GM12892 (cell line): Measurements from ENCODE around the gene FABP2.

ENCODE experiments used
- POLR2A ChIP-seq: IDR thresholded peaks from 2 replicates; pipeline ENCODE4 v1.6.1; 2011; ENCODE audit warnings: low read depth, low read length, control low read depth
- POLR2AphosphoS5 ChIP-seq: IDR thresholded peaks from 2 replicates; pipeline ENCODE4 v1.6.1; 2011; ENCODE audit warnings: low read depth, low read length, control low read depth
- TAF1 ChIP-seq: IDR thresholded peaks from 2 replicates; pipeline ENCODE4 v1.6.1; 2011; ENCODE audit warnings: low read depth, mild to moderate bottlenecking, control low read depth, low read length, borderline replicate concordance

DNA sequence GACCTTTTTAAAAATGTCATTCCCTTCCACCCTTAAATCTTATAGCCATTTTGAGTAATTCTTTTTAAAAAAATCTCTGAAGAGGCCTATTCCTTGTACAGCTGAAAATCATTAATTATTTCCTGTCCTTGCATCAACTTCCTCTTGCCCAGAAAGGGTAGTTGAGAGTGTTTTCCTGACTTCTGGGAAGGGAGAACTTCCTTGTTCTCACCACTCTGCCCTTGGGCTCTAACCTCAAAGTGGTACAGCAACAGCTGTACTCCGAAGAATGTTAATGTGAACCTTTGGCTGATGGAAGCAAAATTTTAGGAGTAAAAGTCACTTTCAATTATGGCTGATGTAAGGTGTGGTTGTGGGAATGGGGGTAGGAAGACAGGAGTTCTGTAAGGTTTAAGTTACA is 15.1 kb upstream of the FABP2 start:
- TF ChIP-seq POLR2AphosphoS5 (no peak), POLR2A (no peak), TAF1 (no peak)
